ENCODE measurements around the gene FSD2.

DNA sequence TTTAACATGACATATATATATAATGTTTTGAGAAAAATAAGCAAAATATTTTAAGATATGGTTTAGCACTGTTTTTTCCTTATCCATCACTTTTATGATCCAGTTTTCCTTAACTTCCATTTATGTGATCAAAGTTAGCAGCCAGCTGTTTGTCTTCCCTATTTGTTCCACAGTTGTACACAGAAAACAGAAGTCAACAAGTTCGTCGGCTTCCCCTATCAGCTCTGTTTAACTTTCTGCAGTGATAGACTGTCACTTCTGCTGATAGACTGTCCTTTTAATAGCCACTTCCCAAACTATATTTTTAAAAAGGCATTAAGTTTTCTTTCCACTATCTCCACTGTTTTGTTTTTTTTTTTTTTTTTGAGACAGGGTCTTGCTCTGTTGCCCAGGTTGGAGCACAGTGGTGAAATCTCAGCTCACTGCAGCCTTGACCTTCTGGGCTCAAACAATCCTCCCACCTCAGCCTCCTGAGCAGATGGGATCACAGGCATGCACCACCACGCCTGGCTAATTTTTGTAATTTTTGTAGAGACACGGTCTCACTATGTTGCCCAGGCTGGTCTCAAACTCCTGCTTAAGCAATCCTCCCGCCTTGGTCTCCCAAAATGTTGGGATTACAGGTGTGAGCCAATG is 7.2 kb downstream of the FSD2 start:
- TF ChIP-seq POLR2A (IDR thresholded peaks at IDR 0.05) (no peak), POLR2AphosphoS5 (IDR thresholded peaks at IDR 0.05) (no peak)

Data from transverse colon (tissue), 3 donors.